ENCODE measurements around the gene SLC25A30. TPM values are rescaled to one million over a fixed set of nuclear protein-coding genes. Genes with fewer than 3 reads are reported as not detected.

SLC25A30 gene
- total RNA-seq, 2 experiments from 2014 or later = 18.9 to 21.2 TPM

DNA sequence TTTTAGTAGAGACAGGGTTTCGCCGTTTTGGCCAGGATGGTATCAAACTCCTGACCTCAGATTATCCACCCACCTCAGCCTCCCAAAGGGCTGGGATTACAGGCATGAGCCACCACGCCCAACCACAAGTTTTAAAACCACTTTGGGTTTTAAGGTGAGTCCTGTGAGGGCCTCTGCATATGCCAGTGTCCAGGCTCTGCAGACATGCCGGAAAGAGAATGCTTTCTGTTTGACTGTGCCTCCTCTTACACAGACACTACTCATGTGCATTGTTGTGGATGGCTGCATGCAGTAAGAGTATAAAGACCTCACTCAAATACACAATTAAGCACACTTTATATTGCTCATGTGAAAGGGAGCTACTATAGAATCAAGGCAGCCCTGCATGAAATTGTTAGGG is 20.8 kb upstream of the SLC25A30 start:
- H3K9me3 Mint-ChIP-seq = no peaks in the 10 kb centered on the region
- no peak overlapping the region for H3K4me3 Mint-ChIP-seq
- H3K27me3 Mint-ChIP-seq = no peaks in the 10 kb centered on the region
- no peak for DNase-seq
- ChIA-PET CTCF (interaction anchor here (1.1 kb wide), 1 partner anchor 13 kb away, joined by 3 read pairs; no protein-coding TSS in a partner anchor), POLR2A (interaction anchor here (0.8 kb wide), 2 partner anchors 9 to 21 kb away, joined by 3 read pairs; no protein-coding TSS in a partner anchor)
- no peaks in the 10 kb centered on the region for H3K36me3 Mint-ChIP-seq (ENCODE audit: low read depth)
- TF ChIP-seq, protein P1, sequence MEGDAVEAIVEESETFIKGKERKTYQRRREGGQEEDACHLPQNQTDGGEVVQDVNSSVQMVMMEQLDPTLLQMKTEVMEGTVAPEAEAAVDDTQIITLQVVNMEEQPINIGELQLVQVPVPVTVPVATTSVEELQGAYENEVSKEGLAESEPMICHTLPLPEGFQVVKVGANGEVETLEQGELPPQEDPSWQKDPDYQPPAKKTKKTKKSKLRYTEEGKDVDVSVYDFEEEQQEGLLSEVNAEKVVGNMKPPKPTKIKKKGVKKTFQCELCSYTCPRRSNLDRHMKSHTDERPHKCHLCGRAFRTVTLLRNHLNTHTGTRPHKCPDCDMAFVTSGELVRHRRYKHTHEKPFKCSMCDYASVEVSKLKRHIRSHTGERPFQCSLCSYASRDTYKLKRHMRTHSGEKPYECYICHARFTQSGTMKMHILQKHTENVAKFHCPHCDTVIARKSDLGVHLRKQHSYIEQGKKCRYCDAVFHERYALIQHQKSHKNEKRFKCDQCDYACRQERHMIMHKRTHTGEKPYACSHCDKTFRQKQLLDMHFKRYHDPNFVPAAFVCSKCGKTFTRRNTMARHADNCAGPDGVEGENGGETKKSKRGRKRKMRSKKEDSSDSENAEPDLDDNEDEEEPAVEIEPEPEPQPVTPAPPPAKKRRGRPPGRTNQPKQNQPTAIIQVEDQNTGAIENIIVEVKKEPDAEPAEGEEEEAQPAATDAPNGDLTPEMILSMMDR (IDR thresholded peaks at IDR 0.05) = no peak
- intact Hi-C loops (cut with micrococcal nuclease) = no loop called here
- peaks cover 12% of the 10 kb centered on the region for H3K4me1 Mint-ChIP-seq (ENCODE audit: low read depth)
- no peak for ATAC-seq
- no peak overlapping the region for H3K27ac Mint-ChIP-seq

DNA sequence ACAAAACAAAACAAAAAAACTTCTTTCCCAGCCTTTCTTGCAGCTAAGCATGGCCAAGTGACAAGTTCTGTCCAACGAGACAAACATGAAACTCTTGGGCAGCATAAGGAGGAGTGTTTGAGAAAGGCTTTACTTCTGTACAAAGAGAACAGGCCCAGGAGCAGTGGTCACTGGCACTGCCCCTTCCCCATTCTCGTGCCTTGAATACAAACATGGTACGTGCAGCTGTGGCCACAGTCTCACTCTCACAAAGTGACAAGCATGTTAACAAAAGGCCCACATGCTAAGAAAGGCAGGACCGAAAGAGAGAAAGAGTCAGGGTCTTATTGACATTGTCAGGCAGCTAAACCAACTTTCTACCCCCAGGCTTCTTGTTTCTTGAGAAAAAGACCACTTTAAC is 19.8 kb upstream of the SLC25A30 start:
- Mint-ChIP-seq H3K4me1 (ENCODE audit: low read depth) (peaks cover 12% of the 10 kb centered on the region), H3K9me3 (no peaks in the 10 kb centered on the region), H3K27me3 (no peaks in the 10 kb centered on the region), H3K27ac (no peak overlapping the region), H3K4me3 (no peak overlapping the region), H3K36me3 (ENCODE audit: low read depth) (no peaks in the 10 kb centered on the region)
- intact Hi-C loops (cut with micrococcal nuclease) = no loop called here
- POLR2A ChIA-PET = no interaction called here
- TF ChIP-seq, protein P1 (IDR thresholded peaks at IDR 0.05) = no peak
- ATAC-seq (no peak), DNase-seq (no peak)
- CTCF ChIA-PET = no interaction called here

DNA sequence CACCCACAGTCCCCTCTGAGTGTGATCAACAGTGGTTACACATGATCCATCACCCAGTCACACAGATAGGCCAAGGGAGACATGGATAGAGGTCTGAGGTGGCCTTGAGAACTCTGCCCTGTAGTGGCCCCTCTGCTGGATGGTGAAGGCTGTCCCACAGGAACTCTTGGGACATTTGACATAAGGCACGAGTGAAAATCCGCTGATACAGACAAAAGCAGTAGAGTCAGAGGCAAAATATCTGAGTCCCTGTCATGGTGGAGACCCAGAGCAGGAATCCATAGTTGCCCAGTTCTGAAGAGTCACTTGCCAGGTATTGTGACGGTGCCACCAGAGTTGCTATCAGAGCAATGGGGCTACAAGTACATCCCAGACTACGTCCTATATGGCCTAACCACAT is 18.8 kb upstream of the SLC25A30 start:
- H3K27me3 Mint-ChIP-seq = no peaks in the 10 kb centered on the region
- no peak overlapping the region for H3K4me3 Mint-ChIP-seq
- DNase-seq (no peak), ATAC-seq (no peak)
- no peaks in the 10 kb centered on the region for H3K36me3 Mint-ChIP-seq (ENCODE audit: low read depth)
- TF ChIP-seq, protein P1 (IDR thresholded peaks at IDR 0.05) = no peak
- no peak overlapping the region for H3K27ac Mint-ChIP-seq
- H3K9me3 Mint-ChIP-seq = no peaks in the 10 kb centered on the region
- ChIA-PET CTCF (no interaction called here), POLR2A (no interaction called here)
- intact Hi-C loops (cut with micrococcal nuclease) = no loop called here
- H3K4me1 Mint-ChIP-seq (ENCODE audit: low read depth) = peaks cover 9% of the 10 kb centered on the region

DNA sequence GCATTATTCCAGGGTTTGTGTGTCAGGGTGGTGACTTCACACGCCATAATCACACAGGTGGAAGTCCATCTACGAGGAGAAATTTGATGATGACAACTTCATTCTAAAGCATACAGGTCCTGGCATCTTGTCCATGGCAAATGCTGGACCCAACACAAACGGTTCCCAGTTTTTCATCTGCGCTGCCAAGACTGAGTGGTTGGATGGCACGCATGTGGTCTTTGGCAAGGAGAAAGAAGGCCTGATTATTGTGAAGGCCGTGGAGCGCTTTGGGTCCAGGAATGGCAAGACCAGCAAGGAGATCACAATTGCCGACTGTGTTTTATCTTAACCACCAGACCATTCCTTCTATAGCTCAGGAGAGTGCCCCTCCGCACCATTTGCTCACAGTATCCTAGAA is 18.2 kb upstream of the SLC25A30 start:
- H3K4me1 Mint-ChIP-seq (ENCODE audit: low read depth) = peaks cover 3% of the 10 kb centered on the region
- no peak overlapping the region for H3K27ac Mint-ChIP-seq
- H3K9me3 Mint-ChIP-seq = no peaks in the 10 kb centered on the region
- ATAC-seq = no peak
- no peak for DNase-seq
- no peak overlapping the region for H3K4me3 Mint-ChIP-seq
- TF ChIP-seq, protein P1 (IDR thresholded peaks at IDR 0.05) = no peak
- ChIA-PET CTCF (no interaction called here), POLR2A (no interaction called here)
- intact Hi-C loops (cut with micrococcal nuclease) = no loop called here
- no peaks in the 10 kb centered on the region for H3K36me3 Mint-ChIP-seq (ENCODE audit: low read depth)
- H3K27me3 Mint-ChIP-seq = no peaks in the 10 kb centered on the region

DNA sequence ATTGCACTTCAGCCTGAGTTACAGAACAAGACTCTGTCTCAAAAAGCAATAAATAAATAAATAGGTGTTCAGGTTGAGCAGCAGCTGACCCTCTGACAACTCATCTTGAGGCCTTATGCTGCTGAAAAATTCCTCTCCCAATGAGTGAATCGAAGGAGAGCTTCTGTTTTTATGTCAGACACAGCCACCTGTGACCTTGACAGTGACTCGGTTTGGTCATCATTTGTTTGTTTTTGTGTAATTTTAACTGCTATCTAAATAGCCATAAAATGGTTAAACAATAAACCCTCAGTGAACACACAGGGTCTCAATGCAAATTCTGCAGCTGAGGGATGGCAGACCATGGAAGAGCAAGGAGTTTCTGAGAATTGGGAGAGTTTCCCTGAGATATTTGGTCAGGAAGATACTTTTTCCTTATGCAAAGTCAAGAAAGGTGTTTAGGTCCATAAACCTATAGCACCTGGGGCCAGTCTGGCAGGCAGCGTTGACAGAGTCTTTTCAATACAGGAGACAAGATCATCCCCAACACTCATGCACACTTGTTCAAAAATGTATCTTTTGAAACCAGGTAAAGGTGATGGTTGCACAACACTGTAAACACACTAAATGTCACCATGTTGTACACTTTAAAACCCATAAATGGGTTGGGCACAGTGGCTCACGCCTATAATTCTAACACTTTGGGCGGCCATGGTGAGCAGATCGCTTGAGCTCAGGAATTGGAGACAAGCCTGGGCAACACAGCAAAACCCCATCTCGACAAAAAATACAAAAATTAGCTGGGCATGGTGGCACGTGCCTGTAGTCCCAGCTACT is 16.6 kb upstream of the SLC25A30 start:
- ATAC-seq (no peak), DNase-seq (no peak)
- ChIA-PET CTCF (no interaction called here), POLR2A (no interaction called here)
- no peaks in the 10 kb centered on the region for H3K27me3 Mint-ChIP-seq
- H3K4me1 Mint-ChIP-seq (ENCODE audit: low read depth) = no peaks in the 10 kb centered on the region
- H3K36me3 Mint-ChIP-seq (ENCODE audit: low read depth) = no peaks in the 10 kb centered on the region
- intact Hi-C loops (cut with micrococcal nuclease) = no loop called here
- no peak overlapping the region for H3K27ac Mint-ChIP-seq
- no peaks in the 10 kb centered on the region for H3K9me3 Mint-ChIP-seq
- H3K4me3 Mint-ChIP-seq = no peak overlapping the region
- TF ChIP-seq, protein P1 (IDR thresholded peaks at IDR 0.05) = no peak

All from activated CD8-positive, alpha-beta T cell treated with anti-CD3 and anti-CD28 coated beads for 36 hours (primary cell).